SJSA1 (cell line): ENCODE data around the gene GLT1D1. TPM values are rescaled to one million over a fixed set of nuclear protein-coding genes. Genes with fewer than 3 reads are reported as not detected.

ENCODE experiments used
- DNase-seq, 2 experiments: peaks; one replicate each; pipeline ENCODE4 v3.0.0-alpha.2; 2015 to 2020; ENCODE audit warnings: low spot score in 2 of 2, low read depth in 1 of 2
- H3K27ac ChIP-seq: fragments of 250-450 bp; sonication (Bioruptor Pico); 2 replicates; pipeline ENCODE4 v1.5.1; 2020; ENCODE audit warnings: mild to moderate bottlenecking, moderate library complexity
- H3K27me3 ChIP-seq: fragments of 250-450 bp; sonication (Bioruptor Pico); replicated peaks from 2 replicates; pipeline ENCODE4 v1.5.1; 2020; ENCODE audit warnings: mild to moderate bottlenecking, moderate library complexity
- H3K36me3 ChIP-seq: fragments of 250-450 bp; sonication (Bioruptor Pico); 2 replicates; pipeline ENCODE4 v1.5.1; 2020; ENCODE audit warnings: mild to moderate bottlenecking
- H3K4me1 ChIP-seq: fragments of 250-450 bp; sonication (Bioruptor Pico); replicated peaks from 2 replicates; pipeline ENCODE4 v1.6.1; 2021; ENCODE audit warnings: mild to moderate bottlenecking
- H3K4me3 ChIP-seq: fragments of 250-450 bp; sonication (Bioruptor Pico); 2 replicates; pipeline ENCODE4 v1.5.1; 2020; ENCODE audit warnings: mild to moderate bottlenecking
- H3K9me3 ChIP-seq: fragments of 250-450 bp; sonication (Bioruptor Pico); replicated peaks from 2 replicates; pipeline ENCODE4 v1.5.1; 2020; ENCODE audit warnings: mild to moderate bottlenecking
- total RNA-seq: library from RNA; depleted of rRNA; stranded (reverse); fragments of >200 nt; shearing (Covaris generic); gene quantifications from 2 replicates; pipeline ENCODE4 v1.2.3, GENCODE V29; 2014

GLT1D1 gene
- total RNA-seq, 1 experiment from 2014 or later, result not detected

DNA sequence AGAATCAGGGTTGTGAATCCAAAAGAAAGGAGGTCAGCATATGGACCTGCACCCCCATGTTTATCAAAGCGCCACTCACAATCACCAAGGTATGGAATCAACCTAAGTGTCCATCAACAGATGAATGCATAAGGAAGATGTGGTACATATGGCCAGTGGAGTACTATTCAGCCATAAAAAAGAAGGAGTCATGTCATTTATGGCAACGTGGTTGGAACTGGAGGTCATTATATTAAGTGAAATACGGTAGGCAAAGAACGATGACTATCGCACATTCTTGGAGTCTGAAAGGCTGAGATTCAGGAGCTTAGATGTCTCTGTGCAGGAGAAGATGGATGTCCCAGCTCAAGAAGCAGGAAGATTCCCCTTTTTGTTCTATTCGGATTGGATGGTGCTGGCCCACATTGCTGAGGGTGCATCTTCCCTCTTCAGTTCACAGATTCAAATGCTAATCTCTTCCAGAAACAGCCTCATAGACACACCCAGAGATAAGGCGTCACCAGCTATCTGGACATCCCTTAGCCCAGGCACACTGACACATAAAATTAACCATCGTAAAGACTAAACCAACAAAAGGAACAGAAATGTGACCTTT is 108.1 kb downstream of the GLT1D1 start:
- Histone ChIP-seq H3K4me3 (no peak overlapping the region), H3K36me3 (no peaks in the 10 kb centered on the region), H3K4me1 (no peaks in the 10 kb centered on the region), H3K9me3 (0 out of 2 replicates have a peak, but pooled peaks cover 3% of the 10 kb centered on the region), H3K27me3 (no peaks in the 10 kb centered on the region), H3K27ac (no peak overlapping the region)
- DNase-seq, result no peak

GRCh38 chr12:128961957-128962356 is 108.7 kb downstream of the GLT1D1 start:
- Histone ChIP-seq H3K4me1 (no peaks in the 10 kb centered on the region), H3K27ac (no peak overlapping the region), H3K4me3 (no peak overlapping the region), H3K36me3 (no peaks in the 10 kb centered on the region), H3K27me3 (no peaks in the 10 kb centered on the region), H3K9me3 (0 out of 2 replicates have a peak, but pooled peaks cover 3% of the 10 kb centered on the region)
- DNase-seq, result no peak

GRCh38 chr12:128966203-128966810 is 113.0 kb downstream of the GLT1D1 start:
- Histone ChIP-seq H3K27ac (no peak overlapping the region), H3K27me3 (no peaks in the 10 kb centered on the region), H3K4me1 (no peaks in the 10 kb centered on the region), H3K4me3 (no peak overlapping the region), H3K9me3 (0 out of 2 replicates have a peak, but pooled peaks cover 3% of the 10 kb centered on the region), H3K36me3 (no peaks in the 10 kb centered on the region)
- no peak for DNase-seq

DNA sequence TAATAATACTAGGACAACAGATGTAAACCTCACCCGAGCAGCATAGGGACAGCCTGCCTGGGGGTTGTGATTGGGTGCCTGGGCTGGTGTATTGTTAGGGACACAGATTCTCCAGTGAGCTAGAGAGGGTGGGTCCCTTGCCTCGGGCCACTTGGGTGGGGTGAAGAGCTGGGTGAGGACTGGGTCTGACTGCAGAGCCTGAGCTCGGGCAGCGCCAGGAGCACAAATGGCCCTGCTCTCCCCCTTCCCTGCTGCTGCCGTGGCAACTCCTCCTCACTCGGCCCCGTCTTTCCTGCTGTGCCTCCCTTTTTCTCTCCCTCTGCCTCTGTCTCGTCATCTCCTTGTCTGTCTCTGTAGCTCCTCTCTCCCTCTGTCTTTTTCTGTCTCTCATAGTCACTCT is 115.4 kb downstream of the GLT1D1 start:
- no peaks in the 10 kb centered on the region for H3K36me3 ChIP-seq
- H3K4me3 ChIP-seq, result no peak overlapping the region
- H3K9me3 ChIP-seq, result no peaks in the 10 kb centered on the region
- H3K27ac ChIP-seq, result no peak overlapping the region
- DNase-seq, result no peak
- no peaks in the 10 kb centered on the region for H3K27me3 ChIP-seq
- no peaks in the 10 kb centered on the region for H3K4me1 ChIP-seq

DNA sequence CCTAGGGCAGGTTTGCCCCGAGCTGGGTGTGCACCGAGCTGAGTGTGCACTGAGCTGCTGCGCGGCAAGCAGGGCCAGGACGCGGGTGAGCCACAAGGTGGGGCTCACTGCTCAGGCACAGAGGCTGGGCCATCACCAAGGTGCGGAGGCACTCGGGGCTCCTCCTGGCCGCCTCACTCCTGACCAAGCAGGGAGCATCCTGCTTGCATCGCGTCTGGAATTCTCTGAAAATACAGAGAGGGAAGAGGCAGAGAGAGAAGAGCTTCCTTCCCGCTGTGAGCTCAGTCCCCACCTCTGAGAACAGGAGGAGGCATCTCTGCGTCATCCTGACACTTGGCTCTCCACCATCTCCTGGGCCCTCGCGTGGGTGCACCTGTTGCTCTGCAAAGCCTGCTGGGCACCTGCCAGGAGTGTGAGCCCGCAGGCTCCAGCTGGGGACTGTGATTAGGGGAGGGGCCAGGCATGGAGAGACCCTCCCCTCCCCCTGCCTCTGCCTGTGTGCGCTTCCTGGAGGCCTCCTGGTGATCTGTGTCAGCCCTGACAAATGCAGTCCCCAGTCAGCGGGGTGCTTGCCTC is 116.3 kb downstream of the GLT1D1 start:
- no peak overlapping the region for H3K27ac ChIP-seq
- no peak for DNase-seq
- no peaks in the 10 kb centered on the region for H3K27me3 ChIP-seq
- H3K4me3 ChIP-seq, result no peak overlapping the region
- H3K4me1 ChIP-seq, result no peaks in the 10 kb centered on the region
- no peaks in the 10 kb centered on the region for H3K36me3 ChIP-seq
- H3K9me3 ChIP-seq, result no peaks in the 10 kb centered on the region

DNA sequence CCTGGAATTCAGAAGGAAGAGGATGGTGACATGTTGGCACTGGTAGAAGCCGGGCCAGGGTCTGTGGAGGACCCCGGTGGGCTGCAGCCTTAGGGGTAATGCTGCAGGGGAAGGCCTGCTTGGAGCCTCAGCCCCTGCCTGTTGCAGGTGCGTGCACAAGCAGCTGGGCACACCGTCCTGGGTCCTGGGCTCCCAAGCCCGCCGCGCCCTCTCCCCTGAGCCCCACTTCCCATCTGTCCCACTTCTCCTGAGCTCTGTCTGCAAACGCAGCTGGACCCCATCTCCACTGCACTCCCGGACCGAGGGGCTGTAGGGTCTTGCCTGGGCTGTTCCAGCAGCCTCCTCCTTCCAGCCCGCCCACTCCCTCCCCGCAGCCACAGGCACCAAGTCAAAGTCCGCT is 116.8 kb downstream of the GLT1D1 start:
- H3K27ac ChIP-seq, result no peak overlapping the region
- H3K4me1 ChIP-seq, result no peaks in the 10 kb centered on the region
- no peak overlapping the region for H3K4me3 ChIP-seq
- DNase-seq, result no peak
- no peaks in the 10 kb centered on the region for H3K36me3 ChIP-seq
- H3K27me3 ChIP-seq, result no peaks in the 10 kb centered on the region
- H3K9me3 ChIP-seq, result no peaks in the 10 kb centered on the region

GRCh38 chr12:128970941-128971340 is 117.7 kb downstream of the GLT1D1 start:
- no peaks in the 10 kb centered on the region for H3K4me1 ChIP-seq
- H3K27me3 ChIP-seq, result no peaks in the 10 kb centered on the region
- H3K27ac ChIP-seq, result no peak overlapping the region
- no peak overlapping the region for H3K4me3 ChIP-seq
- no peaks in the 10 kb centered on the region for H3K9me3 ChIP-seq
- no peaks in the 10 kb centered on the region for H3K36me3 ChIP-seq
- no peak for DNase-seq

DNA sequence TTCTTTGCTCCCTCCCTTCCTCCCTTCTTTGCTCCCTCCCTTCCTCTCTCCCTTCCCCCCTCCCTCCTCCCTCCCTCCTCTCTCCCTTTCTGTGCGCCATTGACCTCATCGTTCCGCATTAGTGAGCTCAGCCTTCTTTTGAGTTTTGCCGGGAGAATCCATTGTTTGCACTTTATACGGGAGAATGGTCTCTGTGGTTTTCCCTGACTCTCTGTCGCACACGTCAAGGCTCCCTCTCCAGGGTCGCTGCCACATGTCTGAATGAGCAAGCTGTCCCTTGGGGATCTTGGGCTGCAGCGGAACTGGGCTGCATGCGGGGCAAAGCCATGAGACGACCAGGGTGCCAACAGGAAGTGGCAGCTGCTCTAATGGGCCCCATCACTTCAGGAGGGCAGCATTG is 118.5 kb downstream of the GLT1D1 start:
- Histone ChIP-seq H3K36me3 (no peaks in the 10 kb centered on the region), H3K4me1 (no peaks in the 10 kb centered on the region), H3K27ac (no peak overlapping the region), H3K4me3 (no peak overlapping the region), H3K27me3 (no peaks in the 10 kb centered on the region), H3K9me3 (no peaks in the 10 kb centered on the region)
- no peak for DNase-seq

GRCh38 chr12:128973883-128974681 is 120.8 kb downstream of the GLT1D1 start:
- Histone ChIP-seq H3K9me3 (no peaks in the 10 kb centered on the region), H3K27me3 (no peaks in the 10 kb centered on the region), H3K36me3 (no peaks in the 10 kb centered on the region), H3K4me1 (no peaks in the 10 kb centered on the region), H3K27ac (no peak overlapping the region), H3K4me3 (no peak overlapping the region)
- no peak for DNase-seq

DNA sequence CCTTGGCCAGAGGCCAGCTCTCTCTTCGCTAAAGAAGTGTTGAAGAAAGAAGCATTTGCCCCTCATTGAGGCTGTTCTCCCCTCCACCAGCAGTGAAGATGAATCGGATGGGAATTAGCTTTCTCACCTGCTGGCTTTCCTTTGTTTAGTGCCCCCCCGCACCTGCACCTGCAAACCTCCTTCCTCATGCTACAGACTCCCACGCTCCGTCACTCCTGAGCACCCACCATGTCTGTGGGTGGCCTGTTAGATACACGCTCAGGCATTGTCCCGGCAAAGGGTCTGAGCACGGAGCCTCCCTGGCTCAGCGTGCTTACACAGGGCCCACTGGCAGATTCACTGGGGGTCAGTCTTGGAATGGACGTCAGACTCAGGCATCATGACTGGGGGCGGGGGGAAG is 121.6 kb downstream of the GLT1D1 start:
- DNase-seq, result no peak
- no peaks in the 10 kb centered on the region for H3K27me3 ChIP-seq
- no peaks in the 10 kb centered on the region for H3K9me3 ChIP-seq
- H3K4me1 ChIP-seq, result no peaks in the 10 kb centered on the region
- H3K4me3 ChIP-seq, result no peak overlapping the region
- H3K27ac ChIP-seq, result no peak overlapping the region
- H3K36me3 ChIP-seq, result no peaks in the 10 kb centered on the region

GRCh38 chr12:128976120-128976738 is 123.0 kb downstream of the GLT1D1 start:
- H3K27ac ChIP-seq, result no peak overlapping the region
- no peak for DNase-seq
- no peak overlapping the region for H3K4me3 ChIP-seq
- no peaks in the 10 kb centered on the region for H3K27me3 ChIP-seq
- no peaks in the 10 kb centered on the region for H3K4me1 ChIP-seq
- no peaks in the 10 kb centered on the region for H3K9me3 ChIP-seq
- no peaks in the 10 kb centered on the region for H3K36me3 ChIP-seq

DNA sequence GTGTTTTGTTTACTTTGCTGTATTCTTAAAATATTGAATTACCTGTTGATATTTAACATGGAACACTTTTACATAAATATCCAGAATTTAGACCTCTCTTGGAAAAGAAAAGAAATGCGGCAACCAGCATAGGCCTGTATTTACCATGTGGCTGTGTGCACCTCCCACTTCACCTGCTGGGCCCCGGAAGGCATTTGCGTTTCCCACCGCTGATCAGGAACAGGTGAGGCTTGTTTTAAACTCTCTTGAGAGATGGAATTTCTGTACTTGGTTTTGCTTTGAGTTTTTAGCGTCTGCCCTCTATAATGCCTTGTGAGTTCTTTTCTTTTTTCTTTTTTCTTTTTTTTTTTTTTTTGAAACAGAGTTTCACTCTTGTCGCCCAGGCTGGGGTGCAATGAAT is 124.2 kb downstream of the GLT1D1 start:
- H3K27ac ChIP-seq, result no peak overlapping the region
- no peaks in the 10 kb centered on the region for H3K27me3 ChIP-seq
- no peaks in the 10 kb centered on the region for H3K9me3 ChIP-seq
- no peak overlapping the region for H3K4me3 ChIP-seq
- no peaks in the 10 kb centered on the region for H3K4me1 ChIP-seq
- DNase-seq, result no peak
- no peaks in the 10 kb centered on the region for H3K36me3 ChIP-seq

GRCh38 chr12:128978067-128978466 is 124.8 kb downstream of the GLT1D1 start:
- no peaks in the 10 kb centered on the region for H3K36me3 ChIP-seq
- H3K27me3 ChIP-seq, result no peaks in the 10 kb centered on the region
- H3K4me1 ChIP-seq, result no peaks in the 10 kb centered on the region
- no peak for DNase-seq
- no peak overlapping the region for H3K27ac ChIP-seq
- no peak overlapping the region for H3K4me3 ChIP-seq
- H3K9me3 ChIP-seq, result no peaks in the 10 kb centered on the region

DNA sequence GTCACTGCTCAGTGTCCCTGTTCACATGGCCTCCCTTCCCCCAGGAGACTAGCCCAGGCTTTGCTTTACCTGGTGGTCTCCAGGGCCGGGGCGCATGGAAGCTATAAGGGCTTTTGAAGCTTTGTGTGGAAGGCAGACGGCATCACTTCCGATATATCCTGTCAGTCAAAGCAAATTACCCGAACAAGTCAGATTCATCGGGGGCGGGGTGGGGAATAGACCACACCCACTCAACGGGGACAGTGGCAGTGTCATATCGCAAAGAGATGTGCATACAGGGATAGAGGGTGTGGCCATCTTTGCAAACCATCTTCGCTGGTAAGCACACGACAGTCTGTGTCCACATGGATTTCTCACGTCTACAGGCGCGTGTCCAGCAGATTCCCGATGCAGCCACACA is 127.3 kb downstream of the GLT1D1 start:
- H3K27me3 ChIP-seq, result no peaks in the 10 kb centered on the region
- no peak for DNase-seq
- H3K9me3 ChIP-seq, result no peaks in the 10 kb centered on the region
- no peak overlapping the region for H3K27ac ChIP-seq
- no peak overlapping the region for H3K4me3 ChIP-seq
- H3K36me3 ChIP-seq, result no peaks in the 10 kb centered on the region
- H3K4me1 ChIP-seq, result no peaks in the 10 kb centered on the region
